GM12865 (cell line): Measurements from ENCODE around the gene HOXA13.

Experiments used
- DNase-seq: peaks from one replicate; pipeline ENCODE4 v3.0.0; 2010; ENCODE audit warnings: low read depth
- H3K4me3 ChIP-seq: 2 replicates; pipeline ENCODE4 v1.5.1; 2011; ENCODE audit warnings: mild to moderate bottlenecking, low read depth, low read length, control low read depth
- CTCF ChIP-seq: IDR thresholded peaks from 2 replicates; pipeline ENCODE4 v1.5.1; 2011; ENCODE audit warnings: low read length, control low read depth, low read depth, inconsistent platforms; ENCODE audit not compliant: insufficient read depth; ENCODE audit errors: missing control alignments

The HOXA13 gene

GRCh38 chr7:27165089-27165995, 34.5 kb downstream of the HOXA13 start, which contains the start of gene HOXA9:
HOXA9 (minus strand) TSS chr7:27165537; CDS start chr7:27165457, 80 bp downstream.
- H3K4me3 ChIP-seq = no peak within 1 kb of the TSS
- no peak for DNase-seq
- TF ChIP-seq CTCF = no peak

GRCh38 chr7:27164367-27165088, 35.4 kb downstream of the HOXA13 start:
- TF ChIP-seq CTCF = no peak
- no peak for DNase-seq
- H3K4me3 ChIP-seq = no peak overlapping the region

GRCh38 chr7:27164045-27164366, 35.9 kb downstream of the HOXA13 start:
- no peak for DNase-seq
- TF ChIP-seq CTCF = no peak
- H3K4me3 ChIP-seq = no peak overlapping the region

GRCh38 chr7:27163288-27164044, 36.4 kb downstream of the HOXA13 start:
- no peak overlapping the region for H3K4me3 ChIP-seq
- DNase-seq = no peak

GRCh38 chr7:27162561-27163287, 37.2 kb downstream of the HOXA13 start:
- TF ChIP-seq CTCF = no peak
- no peak overlapping the region for H3K4me3 ChIP-seq
- no peak for DNase-seq

More at GRCh38 chr7:27163288-27164044, 36.4 kb downstream of the HOXA13 start:
- TF ChIP-seq CTCF = no peak
